MCF 10A (cell line): Measurements from ENCODE around the gene KCNJ14. TPM values are rescaled to one million over a fixed set of nuclear protein-coding genes. Genes with fewer than 3 reads are reported as not detected.
A peak's percentile ranks its signal among the peaks of the same experiment; 100 is the strongest.

Experiments
- BruUV-seq: library from RNA; stranded (reverse); fragments of 400-500 nt; replicated peaks from 2 replicates; lab custom pipeline; 2021; lab: Mats Ljungman, UMichigan
- CTCF ChIA-PET: fragments of 300-600 bp; sonication (Branson Sonifier 250); formaldehyde crosslinking; extraction: SDS; loops from one replicate; lab custom pipeline; 2021; ENCODE audit warnings: antibody characterized with exemption, inconsistent platforms; lab: Yijun Ruan, JAX
- POLR2A ChIA-PET: fragments of 300-600, 350-650 bp; sonication (Branson Sonifier 250); formaldehyde crosslinking; extraction: SDS; loops from one replicate; lab custom pipeline; 2020; ENCODE audit warnings: antibody characterized with exemption, inconsistent platforms; lab: Yijun Ruan, JAX
- DNase-seq: peaks from one replicate; pipeline ENCODE4 v3.0.0-alpha.2; 2018; ENCODE audit not compliant: unreplicated experiment
- H3K27ac Mint-ChIP-seq: one replicate; pipeline ENCODE4 v1.8.0; 2022; ENCODE audit warnings: mild to moderate bottlenecking, low read depth, mixed read lengths; ENCODE audit not compliant: unreplicated experiment
- H3K27me3 Mint-ChIP-seq: one replicate; pipeline ENCODE4 v1.8.0; 2022; ENCODE audit warnings: mixed read lengths; ENCODE audit not compliant: insufficient read depth, unreplicated experiment
- H3K36me3 Mint-ChIP-seq: one replicate; pipeline ENCODE4 v1.8.0; 2022; ENCODE audit warnings: mild to moderate bottlenecking, moderate library complexity, mixed read lengths; ENCODE audit not compliant: insufficient read depth, unreplicated experiment
- H3K4me1 Mint-ChIP-seq: one replicate; pipeline ENCODE4 v1.8.0; 2022; ENCODE audit warnings: mixed read lengths; ENCODE audit not compliant: insufficient read depth, unreplicated experiment
- H3K4me3 Mint-ChIP-seq: one replicate; pipeline ENCODE4 v1.8.0; 2022; ENCODE audit warnings: mild to moderate bottlenecking, moderate library complexity, mixed read lengths; ENCODE audit not compliant: unreplicated experiment
- H3K9me3 Mint-ChIP-seq: one replicate; pipeline ENCODE4 v1.8.0; 2022; ENCODE audit warnings: mixed read lengths; ENCODE audit not compliant: unreplicated experiment
- intact Hi-C: fragments of 100-400 bp; cut with micrococcal nuclease; formaldehyde crosslinking; loops from 2 replicates; pipeline ENCODE4 v1.14.1; 2022
- total RNA-seq: library from RNA; stranded (reverse); gene quantifications from 2 replicates; pipeline ENCODE4 v1.2.3, GENCODE V29; 2022
- TF ChIP-seq, protein P1 (sequence below): fragments of 200-600 bp; IDR thresholded peaks from one replicate; pipeline ENCODE4 v1.8.0; 2022; ENCODE audit warnings: antibody characterized with exemption, mild to moderate bottlenecking; ENCODE audit not compliant: unreplicated experiment

The KCNJ14 gene
- total RNA-seq, 1 experiment from 2014 or later = 1.6 TPM

GRCh38 chr19:48502350-48503018 lies 47.1 kb downstream of the KCNJ14 start:
- ChIA-PET CTCF (interaction anchor here (1.0 to 1.2 kb wide), 2 partner anchors 12 to 82 kb away, joined by 4 read pairs; no protein-coding TSS in a partner anchor), POLR2A (interaction anchor here (1.2 kb wide), 1 partner anchor 8 kb away, joined by 3 read pairs; no protein-coding TSS in a partner anchor)
- DNase-seq = no peak
- H3K36me3 Mint-ChIP-seq = peaks cover 5% of the 10 kb centered on the region
- TF ChIP-seq, protein P1, sequence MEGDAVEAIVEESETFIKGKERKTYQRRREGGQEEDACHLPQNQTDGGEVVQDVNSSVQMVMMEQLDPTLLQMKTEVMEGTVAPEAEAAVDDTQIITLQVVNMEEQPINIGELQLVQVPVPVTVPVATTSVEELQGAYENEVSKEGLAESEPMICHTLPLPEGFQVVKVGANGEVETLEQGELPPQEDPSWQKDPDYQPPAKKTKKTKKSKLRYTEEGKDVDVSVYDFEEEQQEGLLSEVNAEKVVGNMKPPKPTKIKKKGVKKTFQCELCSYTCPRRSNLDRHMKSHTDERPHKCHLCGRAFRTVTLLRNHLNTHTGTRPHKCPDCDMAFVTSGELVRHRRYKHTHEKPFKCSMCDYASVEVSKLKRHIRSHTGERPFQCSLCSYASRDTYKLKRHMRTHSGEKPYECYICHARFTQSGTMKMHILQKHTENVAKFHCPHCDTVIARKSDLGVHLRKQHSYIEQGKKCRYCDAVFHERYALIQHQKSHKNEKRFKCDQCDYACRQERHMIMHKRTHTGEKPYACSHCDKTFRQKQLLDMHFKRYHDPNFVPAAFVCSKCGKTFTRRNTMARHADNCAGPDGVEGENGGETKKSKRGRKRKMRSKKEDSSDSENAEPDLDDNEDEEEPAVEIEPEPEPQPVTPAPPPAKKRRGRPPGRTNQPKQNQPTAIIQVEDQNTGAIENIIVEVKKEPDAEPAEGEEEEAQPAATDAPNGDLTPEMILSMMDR = no peak
- H3K27ac Mint-ChIP-seq = no peak overlapping the region
- intact Hi-C loops = no loop called here
- H3K9me3 Mint-ChIP-seq = no peaks in the 10 kb centered on the region
- peak overlapping the region; percentile 74 for H3K4me3 Mint-ChIP-seq
- H3K4me1 Mint-ChIP-seq = peaks cover 15% of the 10 kb centered on the region
- no TSS peak for BruUV-seq
- peaks cover 16% of the 10 kb centered on the region for H3K27me3 Mint-ChIP-seq

- ChIA-PET CTCF (interaction anchor here (0.5 to 5.4 kb wide), 19 partner anchors 10 to 873 kb away, joined by 3 to 99 read pairs (median 4); no protein-coding TSS in a partner anchor), POLR2A (interaction anchor here (0.8 kb wide), 1 partner anchor 13 kb away, joined by 3 read pairs; no protein-coding TSS in a partner anchor)
- no peaks in the 10 kb centered on the region for H3K9me3 Mint-ChIP-seq
- intact Hi-C loops = loop anchor here (1.0 kb wide), 2 partner anchors 78 to 102 kb away; no protein-coding TSS in a partner anchor
- H3K27me3 Mint-ChIP-seq = no peaks in the 10 kb centered on the region
- peaks cover 5% of the 10 kb centered on the region for H3K36me3 Mint-ChIP-seq
- no peak overlapping the region for H3K4me3 Mint-ChIP-seq
- H3K27ac Mint-ChIP-seq = no peak overlapping the region
- no TSS peak for BruUV-seq
- peak; percentile 76 for DNase-seq
- H3K4me1 Mint-ChIP-seq = peaks cover 9% of the 10 kb centered on the region
- TF ChIP-seq, protein P1 = peak; percentile 60
These were observed 50.9 kb downstream of the KCNJ14 start for GRCh38 chr19:48506138-48506733.

- H3K27me3 Mint-ChIP-seq = no peaks in the 10 kb centered on the region
- H3K4me3 Mint-ChIP-seq = no peak overlapping the region
- no peak for DNase-seq
- no peaks in the 10 kb centered on the region for H3K4me1 Mint-ChIP-seq
- H3K36me3 Mint-ChIP-seq = peaks cover 5% of the 10 kb centered on the region
- intact Hi-C loops = no loop called here
- no peak overlapping the region for H3K27ac Mint-ChIP-seq
- BruUV-seq = no TSS peak
- no peaks in the 10 kb centered on the region for H3K9me3 Mint-ChIP-seq
- CTCF ChIA-PET = interaction anchor here (0.6 to 5.4 kb wide), 11 partner anchors 9 to 1139 kb away, joined by 3 to 99 read pairs (median 4); no protein-coding TSS in a partner anchor
- POLR2A ChIA-PET = interaction anchor here (0.9 to 1.1 kb wide), 2 partner anchors 15 to 77 kb away, joined by 3 read pairs; no protein-coding TSS in a partner anchor
- TF ChIP-seq, protein P1 = no peak
These were observed 52.6 kb downstream of the KCNJ14 start for GRCh38 chr19:48507911-48508439.
